GM18870 (cell line): ENCODE measurements around the gene BAZ1B.
A peak's percentile ranks its signal among the peaks of the same experiment; 100 is the strongest.
"Not testable (repeated sequence)": the region's sequence is repeated elsewhere in the genome, so short reads cannot be mapped to it uniquely, and the experiment has no call there.

ENCODE experiments used
- ATAC-seq: cut with Tn5 transposase; IDR thresholded peaks from one replicate; pipeline ENCODE4 v1.9.1; 2021; ENCODE audit warnings: moderate library complexity; ENCODE audit not compliant: unreplicated experiment

The BAZ1B gene

GRCh38 chr7:73539709-73540108, 17.6 kb upstream of the BAZ1B start:
- no peak for ATAC-seq

- not testable (repeated sequence) for ATAC-seq
Observed at GRCh38 chr7:73538510-73538909, 16.4 kb upstream of the BAZ1B start.

GRCh38 chr7:73537051-73537450, 15.0 kb upstream of the BAZ1B start:
- no peak for ATAC-seq

GRCh38 chr7:73536479-73536878, 14.4 kb upstream of the BAZ1B start:
- no peak for ATAC-seq

GRCh38 chr7:73535918-73536317, 13.8 kb upstream of the BAZ1B start:
- ATAC-seq: not testable (repeated sequence)

GRCh38 chr7:73533742-73534141, 11.6 kb upstream of the BAZ1B start:
- no peak for ATAC-seq

- no peak for ATAC-seq
Observed at GRCh38 chr7:73532224-73532623, 10.1 kb upstream of the BAZ1B start.

- ATAC-seq: no peak
Observed at GRCh38 chr7:73530800-73531199, 8.7 kb upstream of the BAZ1B start.

- no peak for ATAC-seq
Observed at GRCh38 chr7:73526896-73527821, 5.1 kb upstream of the BAZ1B start.

- not testable (repeated sequence) for ATAC-seq
Observed at GRCh38 chr7:73526158-73526494, 4.0 kb upstream of the BAZ1B start.

- peak; percentile 27 for ATAC-seq
Observed at GRCh38 chr7:73521636-73522104, 423 bp downstream of the BAZ1B start.

GRCh38 chr7:73520673-73521635, 1.1 kb downstream of the BAZ1B start:
- ATAC-seq: no peak

GRCh38 chr7:73519867-73520672, 2.0 kb downstream of the BAZ1B start:
- no peak for ATAC-seq

GRCh38 chr7:73518470-73518869, 3.6 kb downstream of the BAZ1B start:
- ATAC-seq: no peak

GRCh38 chr7:73517241-73517995, 4.7 kb downstream of the BAZ1B start:
- no peak for ATAC-seq

- no peak for ATAC-seq
Observed at GRCh38 chr7:73515178-73515577, 6.9 kb downstream of the BAZ1B start.

- ATAC-seq: no peak
Observed at GRCh38 chr7:73512018-73512780, 9.9 kb downstream of the BAZ1B start.

GRCh38 chr7:73509463-73509862, 12.6 kb downstream of the BAZ1B start:
- ATAC-seq: no peak

- ATAC-seq: no peak
Observed at GRCh38 chr7:73507556-73507955, 14.5 kb downstream of the BAZ1B start.
